IPS DF 19.7 (cell line): ENCODE results near the gene UBR3.

Experiments used
- DNase-seq: peaks from one replicate; pipeline ENCODE4 v3.0.0-alpha.2; 2013; ENCODE audit warnings: low read depth, low spot score

Gene UBR3

GRCh38 chr2:170047331-170048065, 220.2 kb downstream of the UBR3 start:
- DNase-seq: no peak

GRCh38 chr2:170052151-170052550, 224.9 kb downstream of the UBR3 start:
- DNase-seq: no peak

GRCh38 chr2:170054997-170055396, 227.7 kb downstream of the UBR3 start:
- DNase-seq: no peak

GRCh38 chr2:170056900-170057299, 229.6 kb downstream of the UBR3 start:
- DNase-seq: no peak

GRCh38 chr2:170063456-170064235, 236.4 kb downstream of the UBR3 start:
- DNase-seq: no peak

GRCh38 chr2:170070778-170071177, 243.5 kb downstream of the UBR3 start:
- DNase-seq: no peak

GRCh38 chr2:170073288-170073687, 246.0 kb downstream of the UBR3 start:
- DNase-seq: no peak

- no peak for DNase-seq
These were observed 248.9 kb downstream of the UBR3 start for GRCh38 chr2:170076189-170076588.

- no peak for DNase-seq
These were observed 250.7 kb downstream of the UBR3 start for GRCh38 chr2:170077830-170078569.

GRCh38 chr2:170084820-170085491, 257.7 kb downstream of the UBR3 start:
- DNase-seq: no peak

GRCh38 chr2:170086117-170086688, 258.9 kb downstream of the UBR3 start:
- no peak for DNase-seq

GRCh38 chr2:170086751-170087412, 259.6 kb downstream of the UBR3 start:
- DNase-seq: no peak

GRCh38 chr2:170087413-170087793, 260.1 kb downstream of the UBR3 start:
- DNase-seq: no peak

- no peak for DNase-seq
These were observed 261.5 kb downstream of the UBR3 start for GRCh38 chr2:170088776-170089175.

GRCh38 chr2:170090229-170090628, 263.0 kb downstream of the UBR3 start:
- no peak for DNase-seq

GRCh38 chr2:170091436-170091835, 264.2 kb downstream of the UBR3 start:
- DNase-seq: no peak

GRCh38 chr2:170092436-170093060, 265.3 kb downstream of the UBR3 start:
- no peak for DNase-seq

GRCh38 chr2:170095380-170095779, 268.1 kb downstream of the UBR3 start:
- DNase-seq: no peak

GRCh38 chr2:170098626-170099312, 271.5 kb downstream of the UBR3 start:
- no peak for DNase-seq

GRCh38 chr2:170101789-170102188, 274.5 kb downstream of the UBR3 start:
- no peak for DNase-seq
